Measurements from ENCODE around the gene PER3. TPM values are rescaled to one million over a fixed set of nuclear protein-coding genes. Genes with fewer than 3 reads are reported as not detected.
"Not testable (repeated sequence)": the region's sequence is repeated elsewhere in the genome, so short reads cannot be mapped to it uniquely, and the experiment has no call there.

Gene PER3
- total RNA-seq, 1 experiment from 2014 or later = 9.0 TPM

GRCh38 chr1:7789828-7790227 lies 5.7 kb downstream of the PER3 start:
- H3K9me3 ChIP-seq (ENCODE audit: control insufficient read depth, low read depth, low read length) = peaks cover 18% of the 10 kb centered on the region
- H2BK15ac ChIP-seq (ENCODE audit: low read depth, low read length) = no peak overlapping the region
- no peaks in the 10 kb centered on the region for H4K20me1 ChIP-seq (ENCODE audit: control insufficient read depth, insufficient read depth, insufficient read length)
- H3K23me2 ChIP-seq (ENCODE audit: insufficient read length, low read depth, low read length, poor library complexity, severe bottlenecking) = no peaks in the 10 kb centered on the region
- no peak overlapping the region for H4K5ac ChIP-seq (ENCODE audit: insufficient read length, low read depth, low read length)
- H3K56ac ChIP-seq (ENCODE audit: insufficient read length, low read depth, low read length) = no peak overlapping the region
- no peak overlapping the region for H3K4ac ChIP-seq (ENCODE audit: low read depth, low read length)
- no peak overlapping the region for H2BK120ac ChIP-seq (ENCODE audit: low read depth, low read length, poor library complexity, severe bottlenecking)
- no peak overlapping the region for H3K18ac ChIP-seq (ENCODE audit: insufficient read length, low read depth, low read length)
- H3K4me1 ChIP-seq (ENCODE audit: insufficient read depth, low read length) = no peaks in the 10 kb centered on the region
- H3K9ac ChIP-seq (ENCODE audit: extremely low read depth, insufficient read length, low read length) = no peak overlapping the region
- no peak for TF ChIP-seq CTCF (conservative IDR thresholded peaks at IDR 0.05)
- H3T11ph ChIP-seq (ENCODE audit: low read length) = no peak overlapping the region
- no peak overlapping the region for H3K4me2 ChIP-seq (ENCODE audit: insufficient read depth, insufficient read length, low read length)
- H2BK20ac ChIP-seq (ENCODE audit: low read depth, low read length, poor library complexity, severe bottlenecking) = no peak overlapping the region
- no peak overlapping the region for H4K91ac ChIP-seq (ENCODE audit: insufficient read length, low read depth, low read length)
- H3K27me3 ChIP-seq (ENCODE audit: insufficient read depth, low read length) = no peaks in the 10 kb centered on the region; the same call in 1 of the 2 replicates
- no peak overlapping the region for H2BK5ac ChIP-seq (ENCODE audit: insufficient read length, low read length)
- no peaks in the 10 kb centered on the region for H3K79me2 ChIP-seq (ENCODE audit: insufficient read depth, low read length)
- H3K9me3 Mint-ChIP-seq = peaks cover 41% of the 10 kb centered on the region in 2 experiments
- H3K27ac ChIP-seq (ENCODE audit: insufficient read length, low read depth, low read length) = no peak overlapping the region
- no CpG with 5 or more reads among the region's 5 CpGs for WGBS (ENCODE audit: extremely low coverage, insufficient read length, low lambda C conversion rate)
- H3K23ac ChIP-seq (ENCODE audit: insufficient read length, low read depth, low read length) = no peak overlapping the region
- peaks cover 10% of the 10 kb centered on the region for H3K27me3 Mint-ChIP-seq (ENCODE audit: low read depth)
- no peak overlapping the region for H4K8ac ChIP-seq (replicated peaks; ENCODE audit: insufficient read length, low read depth, low read length)
- DNase-seq = no peak
- no peak overlapping the region for H3K4me3 Mint-ChIP-seq
- peaks cover 73 to 83% (median 76%) of the 10 kb centered on the region in 3 experiments for H3K36me3 Mint-ChIP-seq (ENCODE audit: insufficient read depth in 1 of 3, low read depth in 3 of 3)
- H2AFZ ChIP-seq (ENCODE audit: low read length) = no peak overlapping the region
- peaks cover 0 to 5% of the 10 kb centered on the region in 2 experiments; a peak in 2 of 4 replicates for H3K4me1 Mint-ChIP-seq
- H2AK5ac ChIP-seq (ENCODE audit: insufficient read length, low read length) = no peak overlapping the region
- H2BK12ac ChIP-seq (ENCODE audit: insufficient read length, low read depth, low read length) = no peak overlapping the region
- H3K14ac ChIP-seq (ENCODE audit: insufficient read depth, low read length) = no peak overlapping the region
- no peak overlapping the region for H3K27ac Mint-ChIP-seq
- H3K79me1 ChIP-seq (ENCODE audit: insufficient read depth, low read depth, low read length, poor library complexity, severe bottlenecking) = no peaks in the 10 kb centered on the region

- not testable (repeated sequence) for DNase-seq; H2BK15ac ChIP-seq (ENCODE audit: low read depth, low read length); H2BK12ac ChIP-seq (ENCODE audit: insufficient read length, low read depth, low read length); H3T11ph ChIP-seq (ENCODE audit: low read length); H3K14ac ChIP-seq (ENCODE audit: insufficient read depth, low read length); H3K23me2 ChIP-seq (ENCODE audit: insufficient read length, low read depth, low read length, poor library complexity, severe bottlenecking); H2BK120ac ChIP-seq (ENCODE audit: low read depth, low read length, poor library complexity, severe bottlenecking); H4K5ac ChIP-seq (ENCODE audit: insufficient read length, low read depth, low read length); H4K91ac ChIP-seq (ENCODE audit: insufficient read length, low read depth, low read length); H3K56ac ChIP-seq (ENCODE audit: insufficient read length, low read depth, low read length); H2BK20ac ChIP-seq (ENCODE audit: low read depth, low read length, poor library complexity, severe bottlenecking); H2AK5ac ChIP-seq (ENCODE audit: insufficient read length, low read length); H3K4me1 ChIP-seq (ENCODE audit: insufficient read depth, low read length); H3K27me3 Mint-ChIP-seq (ENCODE audit: low read depth); H3K18ac ChIP-seq (ENCODE audit: insufficient read length, low read depth, low read length); H3K4me1 Mint-ChIP-seq; H2BK5ac ChIP-seq (ENCODE audit: insufficient read length, low read length); H3K79me1 ChIP-seq (ENCODE audit: insufficient read depth, low read depth, low read length, poor library complexity, severe bottlenecking); H3K4ac ChIP-seq (ENCODE audit: low read depth, low read length); H4K20me1 ChIP-seq (ENCODE audit: control insufficient read depth, insufficient read depth, insufficient read length); H3K4me2 ChIP-seq (ENCODE audit: insufficient read depth, insufficient read length, low read length); H2AFZ ChIP-seq (ENCODE audit: low read length); H4K8ac ChIP-seq (replicated peaks; ENCODE audit: insufficient read length, low read depth, low read length); H3K4me3 Mint-ChIP-seq; H3K27me3 ChIP-seq (ENCODE audit: insufficient read depth, low read length); H3K79me2 ChIP-seq (ENCODE audit: insufficient read depth, low read length); H3K23ac ChIP-seq (ENCODE audit: insufficient read length, low read depth, low read length); H3K9ac ChIP-seq (ENCODE audit: extremely low read depth, insufficient read length, low read length); H3K27ac ChIP-seq (ENCODE audit: insufficient read length, low read depth, low read length); H3K27ac Mint-ChIP-seq
- peaks cover 18% of the 10 kb centered on the region for H3K9me3 ChIP-seq (ENCODE audit: control insufficient read depth, low read depth, low read length)
- WGBS (ENCODE audit: extremely low coverage, insufficient read length, low lambda C conversion rate) = no CpG with 5 or more reads among the region's 3 CpGs
- Mint-ChIP-seq H3K36me3 (ENCODE audit: insufficient read depth in 1 of 3, low read depth in 3 of 3) (peaks cover 66 to 73% (median 68%) of the 10 kb centered on the region in 3 experiments), H3K9me3 (peaks cover 32 to 34% of the 10 kb centered on the region in 2 experiments)
Measured at GRCh38 chr1:7791027-7791426, 6.9 kb downstream of the PER3 start.

All from H9 (cell line).